NCI-H2081 (cell line): Measurements from ENCODE around the gene WDR70.
"Not testable (repeated sequence)": the region's sequence is repeated elsewhere in the genome, so short reads cannot be mapped to it uniquely, and the experiment has no call there.

Experiments used
- DNase-seq, 2 experiments: peaks; one replicate each; lab custom pipeline; 2025; lab: John Stamatoyannopoulos, UW

Gene WDR70

GRCh38 chr5:37767961-37768360, 388.8 kb downstream of the WDR70 start:
- DNase-seq = no peak

- no peak for DNase-seq
Measured at GRCh38 chr5:37768371-37768770, 389.3 kb downstream of the WDR70 start.

- no peak for DNase-seq
Measured at GRCh38 chr5:37769108-37769507, 390.0 kb downstream of the WDR70 start.

- no peak for DNase-seq
Measured at GRCh38 chr5:37769840-37770239, 390.7 kb downstream of the WDR70 start.

GRCh38 chr5:37770786-37771185, 391.7 kb downstream of the WDR70 start:
- DNase-seq = no peak

GRCh38 chr5:37771203-37771611, 392.1 kb downstream of the WDR70 start:
- DNase-seq = no peak

- no peak for DNase-seq
Measured at GRCh38 chr5:37771731-37772130, 392.6 kb downstream of the WDR70 start.

GRCh38 chr5:37772255-37772654, 393.1 kb downstream of the WDR70 start:
- DNase-seq = no peak

- no peak for DNase-seq
Measured at GRCh38 chr5:37773809-37774208, 394.7 kb downstream of the WDR70 start.

- peak in 1 of 2 experiments; percentile 34 for DNase-seq
Measured at GRCh38 chr5:37774912-37775483, 395.9 kb downstream of the WDR70 start.

GRCh38 chr5:37776826-37777225, 397.7 kb downstream of the WDR70 start:
- DNase-seq = no peak

GRCh38 chr5:37777432-37778130, 398.5 kb downstream of the WDR70 start:
- DNase-seq = no peak

- DNase-seq = not testable (repeated sequence)
Measured at GRCh38 chr5:37781409-37781808, 402.3 kb downstream of the WDR70 start.

- DNase-seq = no peak
Measured at GRCh38 chr5:37786416-37786815, 407.3 kb downstream of the WDR70 start.

- no peak for DNase-seq
Measured at GRCh38 chr5:37786862-37787519, 407.9 kb downstream of the WDR70 start.

GRCh38 chr5:37787742-37788141, 408.6 kb downstream of the WDR70 start:
- peak in 1 of 2 experiments; percentile 60 for DNase-seq

GRCh38 chr5:37789991-37790390, 410.9 kb downstream of the WDR70 start:
- no peak for DNase-seq

GRCh38 chr5:37791321-37791720, 412.2 kb downstream of the WDR70 start:
- no peak for DNase-seq

GRCh38 chr5:37792975-37793631, 414.0 kb downstream of the WDR70 start:
- no peak for DNase-seq

GRCh38 chr5:37795292-37795691, 416.2 kb downstream of the WDR70 start:
- not testable (repeated sequence) for DNase-seq

- DNase-seq = not testable (repeated sequence)
Measured at GRCh38 chr5:37796435-37796834, 417.3 kb downstream of the WDR70 start.

- no peak for DNase-seq
Measured at GRCh38 chr5:37799865-37800421, 420.8 kb downstream of the WDR70 start.
